ENCODE measurements around the gene SNX32.

SNX32 gene

GRCh38 chr11:65892661-65893317 lies 59.0 kb downstream of the SNX32 start:
- Histone ChIP-seq H3K9ac (ENCODE audit: low read length) (peak overlapping the region; percentile 72), H3K27me3 (ENCODE audit: control insufficient read depth, insufficient read depth, low read length) (no peaks in the 10 kb centered on the region), H3K36me3 (ENCODE audit: control insufficient read depth, insufficient read depth, low read length) (no peaks in the 10 kb centered on the region), H3K4me3 (ENCODE audit: low read length) (no peak overlapping the region), H3K4me1 (ENCODE audit: control insufficient read depth, insufficient read depth, low read length) (peaks cover 43% of the 10 kb centered on the region), H3K9me3 (ENCODE audit: control insufficient read depth, low read length) (no peaks in the 10 kb centered on the region)

DNA sequence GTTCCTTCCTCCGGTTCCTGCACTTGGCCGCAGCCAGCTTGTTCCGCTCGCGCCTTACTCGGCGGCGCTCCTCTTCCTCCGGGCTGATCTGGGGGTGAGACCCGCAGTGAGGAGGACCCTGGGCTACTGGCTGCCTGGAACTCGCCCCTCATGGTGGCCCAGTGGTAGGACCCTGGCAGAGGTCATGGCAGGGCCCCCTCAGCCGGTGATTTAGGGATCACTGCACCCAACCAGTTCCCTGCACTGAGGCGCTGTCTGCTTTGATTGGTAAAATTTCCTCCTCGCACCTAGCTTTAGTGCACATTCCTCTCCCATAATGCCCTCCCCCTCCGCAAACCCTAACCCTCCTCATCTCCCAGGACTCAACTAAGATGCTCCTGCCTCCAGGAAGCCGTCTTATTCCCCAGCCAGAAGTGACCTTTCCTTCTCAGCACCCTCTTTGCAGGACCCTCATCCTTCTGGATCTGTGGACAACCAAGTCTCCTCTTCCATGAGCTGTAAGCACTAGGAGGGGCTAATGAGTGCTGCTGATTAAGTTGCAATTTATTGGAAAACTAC lies 60.4 kb downstream of the SNX32 start:
- H3K4me1 ChIP-seq (ENCODE audit: control insufficient read depth, insufficient read depth, low read length) = peaks cover 46% of the 10 kb centered on the region
- H3K4me3 ChIP-seq (ENCODE audit: low read length) = no peak overlapping the region
- H3K9ac ChIP-seq (ENCODE audit: low read length) = peak overlapping the region; percentile 23
- H3K27me3 ChIP-seq (ENCODE audit: control insufficient read depth, insufficient read depth, low read length) = no peaks in the 10 kb centered on the region
- no peaks in the 10 kb centered on the region for H3K9me3 ChIP-seq (ENCODE audit: control insufficient read depth, low read length)
- H3K36me3 ChIP-seq (ENCODE audit: control insufficient read depth, insufficient read depth, low read length) = no peaks in the 10 kb centered on the region

GRCh38 chr11:65895482-65895981 lies 61.8 kb downstream of the SNX32 start:
- Histone ChIP-seq H3K27me3 (ENCODE audit: control insufficient read depth, insufficient read depth, low read length) (peaks cover 6% of the 10 kb centered on the region), H3K36me3 (ENCODE audit: control insufficient read depth, insufficient read depth, low read length) (no peaks in the 10 kb centered on the region), H3K9me3 (ENCODE audit: control insufficient read depth, low read length) (no peaks in the 10 kb centered on the region), H3K4me3 (ENCODE audit: low read length) (no peak overlapping the region), H3K4me1 (ENCODE audit: control insufficient read depth, insufficient read depth, low read length) (peaks cover 43% of the 10 kb centered on the region), H3K9ac (ENCODE audit: low read length) (no peak overlapping the region)

GRCh38 chr11:65896034-65896999 lies 62.6 kb downstream of the SNX32 start:
- peaks cover 39% of the 10 kb centered on the region for H3K4me1 ChIP-seq (ENCODE audit: control insufficient read depth, insufficient read depth, low read length)
- no peak overlapping the region for H3K9ac ChIP-seq (ENCODE audit: low read length)
- no peak overlapping the region for H3K4me3 ChIP-seq (ENCODE audit: low read length)
- H3K36me3 ChIP-seq (ENCODE audit: control insufficient read depth, insufficient read depth, low read length) = no peaks in the 10 kb centered on the region
- peaks cover 6% of the 10 kb centered on the region for H3K27me3 ChIP-seq (ENCODE audit: control insufficient read depth, insufficient read depth, low read length)
- no peaks in the 10 kb centered on the region for H3K9me3 ChIP-seq (ENCODE audit: control insufficient read depth, low read length)

- no peaks in the 10 kb centered on the region for H3K36me3 ChIP-seq (ENCODE audit: control insufficient read depth, insufficient read depth, low read length)
- no peak overlapping the region for H3K4me3 ChIP-seq (ENCODE audit: low read length)
- peaks cover 32% of the 10 kb centered on the region for H3K4me1 ChIP-seq (ENCODE audit: control insufficient read depth, insufficient read depth, low read length)
- H3K27me3 ChIP-seq (ENCODE audit: control insufficient read depth, insufficient read depth, low read length) = peaks cover 6% of the 10 kb centered on the region
- H3K9me3 ChIP-seq (ENCODE audit: control insufficient read depth, low read length) = no peaks in the 10 kb centered on the region
- H3K9ac ChIP-seq (ENCODE audit: low read length) = no peak overlapping the region
Measured at GRCh38 chr11:65897020-65897471, 63.3 kb downstream of the SNX32 start.

- H3K9me3 ChIP-seq (ENCODE audit: control insufficient read depth, low read length) = no peaks in the 10 kb centered on the region
- H3K9ac ChIP-seq (ENCODE audit: low read length) = peak overlapping the region; percentile 62
- H3K4me3 ChIP-seq (ENCODE audit: low read length) = peak overlapping the region; percentile 31
- no peaks in the 10 kb centered on the region for H3K36me3 ChIP-seq (ENCODE audit: control insufficient read depth, insufficient read depth, low read length)
- peaks cover 21% of the 10 kb centered on the region for H3K4me1 ChIP-seq (ENCODE audit: control insufficient read depth, insufficient read depth, low read length)
- peaks cover 6% of the 10 kb centered on the region for H3K27me3 ChIP-seq (ENCODE audit: control insufficient read depth, insufficient read depth, low read length)
Measured at GRCh38 chr11:65898656-65899355, 65.0 kb downstream of the SNX32 start.

GRCh38 chr11:65899356-65900124 lies 65.8 kb downstream of the SNX32 start:
- H3K4me1 ChIP-seq (ENCODE audit: control insufficient read depth, insufficient read depth, low read length) = peaks cover 21% of the 10 kb centered on the region
- peak overlapping the region; percentile 31 for H3K4me3 ChIP-seq (ENCODE audit: low read length)
- no peaks in the 10 kb centered on the region for H3K9me3 ChIP-seq (ENCODE audit: control insufficient read depth, low read length)
- H3K36me3 ChIP-seq (ENCODE audit: control insufficient read depth, insufficient read depth, low read length) = no peaks in the 10 kb centered on the region
- peak overlapping the region; percentile 62 for H3K9ac ChIP-seq (ENCODE audit: low read length)
- H3K27me3 ChIP-seq (ENCODE audit: control insufficient read depth, insufficient read depth, low read length) = peaks cover 6% of the 10 kb centered on the region

DNA sequence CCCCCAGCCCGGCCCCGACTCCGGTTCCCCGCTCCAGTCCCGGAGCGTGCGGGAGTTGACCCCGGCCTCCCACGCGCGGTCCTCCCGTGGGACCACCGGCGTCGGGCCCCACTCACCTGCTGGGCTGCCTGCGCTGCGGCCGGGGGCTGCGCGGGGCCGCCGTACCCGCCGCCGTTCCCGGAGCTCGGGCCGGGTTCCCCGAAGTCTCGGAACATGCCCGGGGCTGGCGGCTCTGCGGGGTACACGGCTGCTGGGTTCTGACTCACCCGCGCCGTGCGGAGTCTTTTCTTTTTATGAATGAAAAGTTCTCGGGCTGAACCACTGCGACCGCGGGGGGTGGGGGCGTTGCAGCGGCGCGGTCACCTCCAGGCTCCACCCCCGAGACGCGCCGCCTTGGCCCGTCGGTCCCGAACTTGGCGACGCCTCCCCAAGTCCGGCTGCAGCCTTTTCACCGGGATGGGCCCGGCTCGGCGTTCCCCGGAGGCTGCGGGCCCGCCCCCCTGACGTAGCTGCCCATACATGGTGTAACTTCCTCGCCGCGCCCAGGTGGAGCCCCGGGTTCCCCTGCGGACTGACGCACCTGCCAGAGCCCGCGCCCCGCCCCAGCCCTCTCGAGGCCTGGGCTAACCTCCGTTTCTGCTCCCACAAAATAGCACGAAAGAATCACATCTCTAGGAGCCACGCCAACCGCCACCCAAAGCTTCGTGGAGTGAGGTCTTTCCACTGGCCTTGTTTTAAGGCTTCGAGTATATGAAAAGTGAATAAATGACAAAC lies 66.5 kb downstream of the SNX32 start, which contains the start of gene FOSL1:
Gene FOSL1, minus strand, starts transcription at position 264 of the 774 bp plus-strand sequence. Its CDS starts 49 bp downstream, at position 215.
- H3K4me1 ChIP-seq (ENCODE audit: control insufficient read depth, insufficient read depth, low read length) = peaks cover 21% of the 10 kb centered on the region
- peak within 1 kb of the TSS; percentile 62 for H3K9ac ChIP-seq (ENCODE audit: low read length)
- peak within 1 kb of the TSS; percentile 31 for H3K4me3 ChIP-seq (ENCODE audit: low read length)
- H3K27me3 ChIP-seq (ENCODE audit: control insufficient read depth, insufficient read depth, low read length) = peaks cover 6% of the 10 kb centered on the region
- H3K36me3 ChIP-seq (ENCODE audit: control insufficient read depth, insufficient read depth, low read length) = no peaks in the 10 kb centered on the region
- no peaks in the 10 kb centered on the region for H3K9me3 ChIP-seq (ENCODE audit: control insufficient read depth, low read length)

GRCh38 chr11:65900899-65901180 lies 67.1 kb downstream of the SNX32 start:
- Histone ChIP-seq H3K27me3 (ENCODE audit: control insufficient read depth, insufficient read depth, low read length) (peaks cover 6% of the 10 kb centered on the region), H3K36me3 (ENCODE audit: control insufficient read depth, insufficient read depth, low read length) (no peaks in the 10 kb centered on the region), H3K4me1 (ENCODE audit: control insufficient read depth, insufficient read depth, low read length) (peaks cover 21% of the 10 kb centered on the region), H3K4me3 (ENCODE audit: low read length) (no peak overlapping the region), H3K9me3 (ENCODE audit: control insufficient read depth, low read length) (no peaks in the 10 kb centered on the region), H3K9ac (ENCODE audit: low read length) (no peak overlapping the region)

DNA sequence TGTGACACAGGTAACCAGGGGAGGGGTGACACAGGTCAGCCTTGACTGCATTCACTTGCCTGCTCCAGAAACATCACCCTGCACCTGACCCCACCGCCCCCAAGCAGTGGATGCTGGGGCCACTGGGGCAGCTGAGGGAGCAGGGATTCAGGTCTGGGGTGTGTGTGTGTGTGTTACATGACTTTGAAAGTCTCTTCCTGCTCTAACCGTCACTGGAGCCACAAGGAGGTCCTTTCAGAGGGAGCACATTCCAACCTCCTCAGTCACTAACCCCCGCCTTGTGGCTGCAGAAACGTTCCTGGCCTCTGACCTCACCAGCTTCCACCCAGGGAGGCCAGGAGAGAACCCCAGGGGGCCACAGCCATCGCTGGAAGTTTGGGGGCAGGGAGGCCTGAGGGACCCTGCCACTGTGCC lies 69.3 kb downstream of the SNX32 start:
- Histone ChIP-seq H3K27me3 (ENCODE audit: control insufficient read depth, insufficient read depth, low read length) (peaks cover 6% of the 10 kb centered on the region), H3K4me1 (ENCODE audit: control insufficient read depth, insufficient read depth, low read length) (peaks cover 21% of the 10 kb centered on the region), H3K4me3 (ENCODE audit: low read length) (no peak overlapping the region), H3K9me3 (ENCODE audit: control insufficient read depth, low read length) (no peaks in the 10 kb centered on the region), H3K9ac (ENCODE audit: low read length) (no peak overlapping the region), H3K36me3 (ENCODE audit: control insufficient read depth, insufficient read depth, low read length) (no peaks in the 10 kb centered on the region)
